Stimulated activated CD8-positive, alpha-beta memory T cell treated with anti-CD3 and anti-CD28 coated beads, Interleukin-7, amount 100 ng/mL, for 48 hours (primary cell): ENCODE data around the gene SCARB1.

ENCODE experiments used
- DNase-seq, 2 donors: peaks; one replicate each; pipeline ENCODE4 v3.0.0-alpha.2; 2020; ENCODE audit warnings: low read depth in 1 of 2; ENCODE audit errors: extremely low read depth in 1 of 2

SCARB1 gene

DNA sequence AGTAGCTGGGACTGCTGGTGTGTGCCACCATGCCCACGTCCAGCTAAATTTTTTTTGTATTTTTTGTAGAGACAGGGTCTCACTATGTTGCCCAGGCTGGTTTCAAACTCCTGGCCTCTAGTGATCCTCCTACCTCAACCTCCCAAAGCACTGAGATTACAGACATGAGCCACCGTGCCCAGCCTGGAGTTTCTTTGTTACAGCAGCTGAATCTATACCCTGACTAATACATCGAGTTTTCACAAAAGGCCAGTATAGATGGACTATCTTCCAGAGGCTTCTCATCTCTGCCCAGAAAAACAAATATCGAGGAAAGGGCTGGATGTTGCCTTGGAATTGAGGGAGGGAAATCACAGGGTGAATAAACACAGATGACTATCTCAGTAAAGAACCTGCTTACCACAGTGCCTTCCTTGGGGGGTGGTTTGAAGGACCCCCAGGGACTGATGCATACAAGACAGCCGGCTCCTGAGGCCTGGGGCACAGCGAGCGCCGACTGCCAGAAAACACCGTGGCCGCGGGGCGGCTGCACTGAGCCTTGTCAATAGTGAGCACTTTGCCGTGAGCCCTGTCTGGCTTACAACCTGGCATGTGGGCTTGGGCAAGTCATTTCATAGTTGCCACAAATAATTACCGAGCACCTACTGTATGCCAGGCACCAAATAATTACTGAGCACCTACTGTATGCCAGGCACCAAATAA is 111.9 kb downstream of the SCARB1 start:
- no peak for DNase-seq

DNA sequence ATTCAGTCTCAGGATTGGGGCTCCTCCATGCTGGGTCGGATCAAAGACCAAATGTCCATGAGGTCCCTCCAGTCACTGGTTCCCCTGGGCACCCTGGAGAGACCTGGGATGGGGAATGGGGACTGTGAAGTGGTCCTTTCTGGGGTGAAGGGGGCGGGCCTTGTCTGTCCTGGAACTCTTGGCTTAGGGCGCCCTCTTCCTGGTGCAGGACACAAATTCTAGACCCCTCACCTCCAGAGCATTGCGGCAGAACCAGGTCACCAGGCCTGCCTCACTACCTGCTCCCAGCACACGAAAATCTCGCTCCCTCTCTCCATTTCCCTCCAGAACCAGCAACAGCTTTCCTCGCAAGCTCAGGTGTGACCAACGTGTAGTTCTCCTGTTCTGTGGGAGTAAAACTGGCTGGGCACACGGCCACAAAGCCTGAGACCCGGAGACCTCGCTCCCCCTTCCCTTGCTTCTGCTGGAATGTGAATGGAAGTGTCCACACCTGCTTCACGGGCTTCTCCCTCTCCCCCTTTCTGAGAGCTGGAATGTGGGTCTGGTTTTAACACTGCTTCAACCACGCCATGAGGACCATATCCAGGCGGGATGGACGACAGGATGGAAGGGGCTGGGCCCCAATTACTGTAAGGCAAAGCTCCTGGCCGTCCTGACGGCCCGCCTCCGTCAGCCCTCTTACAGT is 112.7 kb downstream of the SCARB1 start:
- DNase-seq = no peak

DNA sequence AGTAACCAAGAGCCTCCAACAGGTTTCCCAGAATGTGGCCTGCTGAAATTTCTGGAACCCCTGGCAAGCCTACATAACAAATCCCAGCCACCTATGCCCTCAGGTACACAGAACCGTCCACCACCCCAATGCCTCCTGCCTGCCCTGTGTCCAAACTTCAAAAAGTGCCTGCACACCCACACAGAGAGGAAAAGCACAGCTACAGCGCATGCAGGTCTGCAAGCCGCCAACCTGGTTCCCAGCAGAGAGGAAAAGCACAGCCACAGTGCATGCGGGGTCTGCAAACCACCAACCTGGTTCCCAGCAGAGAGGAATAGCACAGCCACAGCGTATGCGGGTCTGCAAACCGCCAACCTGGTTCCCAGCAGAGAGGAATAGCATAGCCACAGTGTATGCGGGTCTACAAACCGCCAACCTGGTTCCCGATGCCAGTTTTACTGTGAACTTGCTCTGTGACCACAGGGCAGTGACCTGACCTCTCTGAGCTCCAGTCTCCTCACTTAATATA is 113.5 kb downstream of the SCARB1 start:
- DNase-seq = no peak

DNA sequence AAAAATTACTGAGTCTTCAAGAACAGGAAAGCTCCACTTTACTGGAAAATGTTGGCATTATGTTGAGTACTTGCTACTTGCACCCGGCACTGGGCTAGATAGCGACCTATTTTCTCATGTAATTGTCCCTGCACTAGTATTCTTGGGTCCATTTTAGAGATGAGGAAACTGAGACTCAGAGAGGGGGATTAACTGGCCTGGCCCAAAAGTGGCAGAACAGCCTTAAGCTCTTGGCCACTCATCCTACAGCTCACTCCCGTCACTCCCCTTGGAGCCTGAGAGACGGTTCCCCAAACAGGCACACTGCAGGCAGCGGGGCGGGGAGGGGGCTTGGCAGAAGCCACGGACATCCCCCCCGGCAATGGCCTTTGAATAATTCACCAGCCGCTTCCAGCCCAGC is 113.9 kb downstream of the SCARB1 start:
- DNase-seq = no peak

DNA sequence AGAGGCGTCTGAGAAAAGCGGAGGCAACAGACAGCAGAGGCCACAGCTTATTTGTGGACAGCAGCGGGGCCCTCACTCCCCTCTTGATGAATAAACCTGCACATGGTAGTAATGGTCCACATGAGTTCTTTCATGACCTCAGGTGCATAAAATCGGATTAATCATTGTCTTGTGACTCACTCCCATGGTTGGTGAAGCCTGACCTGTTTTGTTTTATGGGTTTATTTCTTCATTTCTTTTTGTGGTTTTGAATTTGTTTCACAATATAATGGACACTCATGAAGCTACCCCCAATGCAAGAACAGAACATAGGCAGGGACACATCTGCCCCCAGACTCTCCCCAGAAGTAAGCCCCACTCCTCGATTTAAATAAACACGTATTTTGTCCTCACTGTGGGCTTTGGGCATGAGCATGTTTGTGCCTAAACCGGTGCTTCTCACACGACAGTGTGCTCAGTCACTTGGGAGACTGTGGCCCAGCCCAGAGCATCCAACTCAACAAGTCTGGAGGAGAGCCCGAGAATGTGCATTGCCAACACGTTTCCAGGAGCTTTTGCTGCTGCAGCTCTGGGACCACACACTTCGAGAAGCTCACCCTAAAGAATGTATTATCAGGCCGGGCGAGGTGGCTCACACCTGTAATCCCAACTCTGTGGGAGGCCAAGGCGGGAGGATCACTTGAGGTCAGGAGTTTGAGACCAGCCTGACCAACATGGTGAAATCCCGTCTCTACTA is 116.1 kb downstream of the SCARB1 start:
- DNase-seq = no peak

DNA sequence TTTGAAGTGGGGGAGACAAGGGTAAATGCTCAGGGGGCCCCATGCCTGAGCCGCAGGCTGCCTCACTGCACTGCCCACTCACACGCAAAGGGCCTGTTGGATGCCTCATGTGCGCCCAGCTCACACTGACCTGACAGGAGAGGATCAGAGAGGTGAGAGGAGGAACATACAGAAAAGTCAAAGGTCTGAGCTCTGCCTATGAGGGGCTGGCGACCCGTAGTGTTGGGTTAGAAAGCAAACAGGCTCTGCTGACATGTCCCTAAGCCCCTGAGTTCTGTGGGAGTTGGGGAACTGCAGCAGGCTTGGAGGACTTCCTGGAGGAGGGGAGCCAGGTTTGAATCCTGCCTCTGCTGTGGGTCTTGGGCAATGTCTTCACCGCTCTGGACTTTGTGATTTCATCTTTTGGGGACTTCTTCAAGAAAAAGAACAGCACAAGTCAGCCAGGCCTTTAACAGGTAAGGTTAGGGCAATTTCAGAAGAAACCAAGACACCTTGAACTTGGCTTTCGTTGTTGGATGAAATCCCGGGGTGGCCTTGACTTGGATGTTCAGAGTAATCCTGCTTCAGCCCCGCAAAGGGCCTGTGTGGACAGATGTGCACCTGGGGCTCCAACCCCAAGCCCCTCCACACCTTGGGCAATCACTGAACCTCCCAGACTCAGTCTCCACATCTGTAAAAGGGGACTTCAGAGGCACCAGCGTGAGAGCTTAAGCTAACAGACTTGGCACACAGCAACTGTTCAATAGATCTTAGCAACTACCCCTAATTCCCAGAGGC is 116.8 kb downstream of the SCARB1 start:
- no peak for DNase-seq

DNA sequence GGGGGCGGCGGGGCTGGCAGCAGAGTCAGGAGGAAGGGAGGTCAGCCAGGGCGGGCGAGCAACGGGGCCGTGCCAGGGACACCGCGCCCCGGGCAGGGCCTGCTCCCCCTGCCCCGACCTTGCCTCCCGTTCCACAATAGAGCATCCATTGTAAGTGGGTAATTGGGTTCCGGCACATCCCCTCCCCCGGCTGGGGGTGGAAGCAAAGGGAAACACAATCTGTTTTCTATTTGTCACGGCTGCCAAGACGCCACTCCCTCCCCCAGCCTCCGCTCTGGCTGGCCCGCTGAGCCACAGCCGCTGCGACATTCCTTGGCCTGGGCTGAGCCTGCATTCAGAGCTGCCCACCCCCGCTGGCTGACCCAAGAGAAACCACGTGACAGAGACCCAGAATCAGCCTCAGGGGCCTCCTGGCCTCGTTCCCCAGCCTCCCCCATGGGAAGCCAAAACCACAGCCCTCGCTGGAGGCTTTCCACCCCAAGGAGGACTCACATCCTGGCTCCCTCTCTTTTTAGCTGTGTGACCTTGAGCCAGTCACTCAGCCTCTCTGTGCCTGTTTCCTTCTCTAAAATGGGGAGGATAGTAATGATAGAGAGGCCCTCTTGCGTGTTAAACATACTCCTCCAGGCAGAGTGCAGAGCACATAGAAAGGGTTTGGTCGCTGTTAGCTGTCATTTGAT is 117.6 kb downstream of the SCARB1 start:
- DNase-seq = no peak

DNA sequence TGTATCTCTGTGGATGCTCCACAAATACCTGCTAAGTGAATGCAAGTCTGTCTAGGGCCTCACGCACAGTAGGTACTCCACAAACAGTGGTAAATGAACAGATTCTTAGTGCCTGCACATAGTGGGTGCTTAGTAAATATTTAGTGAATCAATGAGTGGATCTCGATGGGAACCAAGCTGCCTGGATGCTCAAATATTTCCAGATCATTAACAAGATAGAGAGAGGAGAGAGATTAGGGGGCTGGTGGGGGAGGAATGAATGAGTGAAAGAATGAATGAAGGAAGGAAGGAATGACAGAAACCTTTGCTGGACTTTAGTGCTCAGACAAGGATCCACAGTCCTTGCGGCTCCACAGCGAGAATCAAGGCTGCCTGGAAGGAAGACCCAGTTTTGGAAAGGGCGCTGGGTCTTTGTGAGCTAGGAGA is 118.2 kb downstream of the SCARB1 start:
- DNase-seq = no peak

DNA sequence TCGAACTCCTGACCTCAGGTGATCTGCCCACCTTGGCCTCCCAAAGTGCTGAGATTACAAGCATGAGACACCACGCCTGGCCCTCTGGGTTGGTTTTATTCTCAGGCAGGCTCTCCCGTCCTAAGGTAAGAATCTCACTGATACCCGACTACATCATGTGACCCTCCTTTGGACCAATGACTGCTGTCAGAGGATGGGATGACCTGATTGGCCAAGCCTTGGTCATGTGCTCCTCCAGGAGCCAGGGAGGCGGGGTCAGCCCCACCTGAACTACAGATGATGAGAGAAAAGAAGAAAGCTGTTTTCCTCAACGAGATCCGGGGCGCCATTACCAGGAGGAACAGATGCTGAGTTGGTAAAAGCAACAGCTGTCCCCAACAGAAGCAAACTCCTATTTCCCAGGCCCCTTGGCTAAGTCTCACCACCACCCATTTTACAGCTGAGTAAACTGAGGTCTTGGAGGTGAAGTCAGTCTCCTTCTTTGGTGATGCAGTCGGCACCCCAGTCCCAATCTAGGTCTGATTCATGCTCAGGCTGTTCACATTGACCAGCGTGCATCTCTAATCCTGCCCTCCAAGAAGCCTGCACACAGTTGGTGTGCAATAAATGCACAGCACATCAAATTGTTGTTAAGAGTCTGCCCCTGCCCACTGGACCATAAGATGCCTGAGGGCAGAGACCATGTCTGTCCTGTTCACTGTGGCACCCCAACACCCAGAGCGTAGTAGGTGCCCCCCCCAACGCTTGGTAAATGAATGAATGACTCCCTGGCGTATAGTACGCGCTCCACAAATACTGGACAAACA is 118.8 kb downstream of the SCARB1 start:
- DNase-seq = no peak

DNA sequence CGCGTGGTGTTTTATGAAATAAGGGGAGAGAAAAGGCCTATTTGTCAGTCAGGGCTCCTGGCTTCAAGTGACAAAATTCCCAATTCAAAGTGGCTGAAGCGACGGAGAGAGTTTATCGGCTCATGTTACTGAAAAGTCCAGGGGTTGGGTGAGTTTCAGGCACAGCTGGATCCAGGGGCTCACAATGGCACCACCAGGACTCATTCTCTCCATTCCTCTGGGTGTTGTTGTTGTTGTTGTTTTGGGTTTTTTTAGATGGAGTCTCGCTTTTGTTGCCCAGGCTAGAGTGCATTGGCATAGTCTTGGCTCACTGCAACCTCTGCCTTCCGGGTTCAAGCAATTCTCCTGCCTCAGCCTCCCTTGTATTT is 119.4 kb downstream of the SCARB1 start:
- DNase-seq = no peak

DNA sequence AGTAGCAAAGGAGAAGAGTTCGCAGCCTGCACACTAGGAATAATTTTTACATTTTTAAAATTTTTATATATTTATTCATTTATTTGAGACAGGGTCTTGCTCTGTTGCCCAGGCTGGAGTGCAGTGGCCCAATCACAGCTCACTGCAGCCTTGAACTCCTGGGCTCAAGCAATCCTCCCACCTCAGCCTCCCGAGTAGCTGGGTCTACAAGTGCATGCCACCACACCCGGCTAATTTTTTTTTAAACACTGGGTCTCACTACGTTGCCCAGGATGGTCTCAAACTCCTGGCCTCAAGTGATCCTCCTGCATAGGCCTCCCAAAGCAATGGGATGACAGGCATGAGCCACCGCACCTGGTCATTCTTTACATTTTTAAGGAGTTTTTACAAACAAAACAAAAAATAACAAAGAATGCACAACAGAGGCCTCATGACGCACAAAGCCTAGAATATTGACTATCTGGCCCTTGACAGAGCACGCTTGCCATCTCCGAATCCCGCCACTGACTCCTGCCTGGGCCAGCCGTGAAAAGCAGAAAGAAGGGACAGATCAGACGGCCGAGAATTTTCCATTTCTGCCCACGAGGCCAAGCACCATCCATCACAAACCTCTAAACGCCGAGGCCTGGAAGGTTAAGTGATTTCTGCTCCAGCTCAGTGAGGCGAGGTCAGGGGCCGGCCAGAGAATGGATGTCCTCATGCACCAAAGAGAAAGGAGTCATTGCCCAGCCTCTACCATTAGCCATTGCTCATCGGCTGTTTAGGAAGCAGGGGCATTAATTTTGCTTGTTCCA is 120.0 kb downstream of the SCARB1 start:
- DNase-seq = no peak

DNA sequence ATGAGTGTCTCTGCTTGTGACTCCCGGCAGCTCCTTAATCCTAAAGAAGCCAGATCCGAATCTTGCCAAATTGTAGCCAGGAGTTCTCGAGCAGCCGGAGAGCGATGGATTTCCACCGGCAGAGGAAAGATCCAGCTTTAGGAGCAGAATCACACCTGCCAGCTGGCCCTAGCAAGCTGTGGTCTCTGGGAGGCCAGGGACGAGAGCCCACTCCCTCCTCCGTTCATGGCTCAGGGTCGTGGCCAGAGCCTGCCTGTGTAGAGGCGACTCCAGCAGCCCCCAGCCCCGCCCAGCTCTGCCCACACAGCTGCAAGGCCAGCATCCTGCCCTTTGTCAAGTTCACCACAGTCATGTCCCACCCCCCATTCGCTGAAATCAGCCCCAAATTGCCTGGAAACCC is 121.0 kb downstream of the SCARB1 start:
- DNase-seq = no peak

DNA sequence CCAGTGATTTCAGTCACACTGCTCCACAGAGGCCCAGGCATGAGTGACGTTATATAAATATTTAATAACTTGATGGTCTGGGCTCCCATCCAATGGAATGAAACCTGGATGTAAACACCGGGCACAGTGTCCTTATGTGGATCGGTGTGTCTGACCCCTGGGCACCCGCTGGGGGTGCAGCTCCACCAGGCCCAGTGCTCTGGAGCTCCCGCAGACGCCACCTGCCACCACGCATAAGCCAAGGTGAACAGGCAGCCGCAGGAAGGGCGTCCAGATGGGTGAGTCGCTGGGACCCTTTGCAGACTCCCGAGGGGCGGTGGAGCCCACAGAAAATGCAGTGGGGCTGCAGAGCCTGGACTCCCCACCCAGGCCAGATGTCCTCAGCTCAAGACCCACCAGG is 121.6 kb downstream of the SCARB1 start:
- no peak for DNase-seq

DNA sequence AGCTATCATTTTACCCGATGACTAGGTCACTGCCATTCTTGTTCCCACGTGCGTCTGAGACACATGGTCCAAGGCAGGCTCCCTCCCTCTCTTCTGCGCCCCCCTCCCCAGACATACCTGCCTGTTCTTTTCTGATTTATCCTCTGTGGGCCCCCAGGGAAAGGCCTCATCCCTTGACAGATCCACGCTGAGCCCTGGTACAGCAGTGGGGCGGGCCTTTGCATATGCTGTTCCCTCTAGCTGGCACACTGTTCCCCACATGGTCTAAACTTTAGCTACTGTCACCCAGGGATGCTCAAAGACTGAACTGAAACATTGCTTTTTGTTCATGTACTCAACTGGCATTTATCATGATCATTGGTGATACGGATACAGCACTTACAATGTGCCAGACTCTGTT is 122.5 kb downstream of the SCARB1 start:
- no peak for DNase-seq

DNA sequence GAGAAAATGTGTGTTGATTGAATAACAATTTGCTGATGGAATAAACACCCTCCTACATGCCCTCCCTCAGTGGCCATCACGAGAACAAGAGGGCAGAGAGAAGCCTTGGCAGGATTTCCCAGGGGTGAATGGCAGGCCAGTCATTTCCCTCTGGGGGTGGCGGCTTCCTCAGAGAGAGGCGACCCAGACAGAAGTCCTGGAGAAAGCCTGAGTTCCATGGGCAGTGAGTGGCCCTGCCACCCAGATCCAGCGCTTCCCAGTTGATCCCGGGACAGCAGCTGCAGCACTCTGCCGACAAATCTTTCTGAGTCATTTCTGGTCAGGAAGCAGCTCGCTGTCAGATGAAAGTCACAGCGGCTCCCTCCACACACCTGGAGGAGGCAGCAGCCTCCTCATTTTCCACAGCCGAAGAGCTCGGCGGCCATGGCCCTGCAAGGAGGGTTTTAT is 123.0 kb downstream of the SCARB1 start:
- no peak for DNase-seq

DNA sequence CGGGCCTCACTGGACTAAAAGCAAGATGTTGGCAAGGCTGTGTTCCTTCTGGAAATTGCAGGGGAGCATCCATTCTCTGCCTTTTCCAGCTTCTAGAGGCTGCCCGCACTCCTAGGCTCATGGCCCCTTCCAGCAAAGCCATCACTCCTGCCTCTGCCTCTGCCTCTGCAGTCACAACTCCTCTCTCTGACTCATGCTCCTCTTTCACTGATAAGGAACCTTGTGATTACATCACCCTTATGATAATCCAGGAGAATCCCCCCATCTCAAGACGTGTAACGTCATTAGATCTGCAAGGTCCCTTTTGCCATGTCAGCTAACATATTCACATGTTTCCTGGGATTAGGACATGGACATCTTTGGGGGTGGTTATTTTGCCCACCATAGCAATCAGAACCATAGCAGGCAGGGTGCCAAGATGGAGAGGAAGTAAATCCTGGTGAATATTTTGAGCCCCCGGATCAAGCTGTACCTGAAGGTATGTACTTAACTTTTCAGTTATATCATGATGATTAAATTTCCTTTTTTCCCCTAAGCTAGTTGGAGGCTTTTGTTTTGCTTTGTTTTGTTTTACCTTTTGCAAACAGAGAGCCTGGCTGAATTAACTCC is 123.6 kb downstream of the SCARB1 start:
- no peak for DNase-seq

DNA sequence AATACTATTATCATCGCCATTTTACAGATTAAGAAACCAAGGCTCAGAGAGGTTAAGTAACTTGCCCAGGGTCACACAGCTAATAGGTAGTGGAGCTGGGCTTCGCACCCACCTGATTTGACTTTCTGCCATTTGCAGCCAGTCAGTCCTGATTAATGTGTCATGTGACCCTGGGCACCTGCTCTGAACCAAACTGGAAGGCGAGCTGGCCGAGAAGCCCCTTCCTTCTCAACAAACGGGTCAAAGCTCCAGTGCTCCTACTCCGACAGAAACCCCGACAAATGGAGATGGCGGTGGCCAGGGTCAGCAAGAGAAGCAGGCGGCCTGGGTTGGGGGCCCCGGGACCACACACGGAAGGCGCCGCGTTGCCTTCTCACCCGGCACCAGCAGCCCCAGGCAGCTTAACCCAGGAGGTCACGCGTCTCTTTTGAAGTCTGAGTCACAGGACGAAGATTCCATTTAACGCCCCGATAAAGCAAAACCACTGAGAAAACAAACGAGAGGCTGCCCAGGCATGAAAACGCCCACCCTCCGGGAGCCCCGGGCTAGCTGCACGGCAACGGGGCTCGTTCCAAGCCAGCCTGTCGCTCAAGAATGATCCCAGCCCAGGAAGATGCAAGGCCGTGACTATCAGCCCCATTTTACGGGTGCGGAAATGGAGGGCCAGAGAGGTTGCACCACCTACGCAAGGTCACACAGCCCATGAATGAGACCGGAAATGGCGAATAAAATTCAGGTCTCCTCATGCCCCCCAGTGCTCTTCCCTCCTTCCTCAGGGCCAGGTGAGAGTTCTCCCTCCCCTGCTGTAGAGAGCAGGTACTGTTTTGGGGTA is 124.8 kb downstream of the SCARB1 start:
- no peak for DNase-seq
